ENCODE results near the gene MPPED1.

Gene MPPED1

DNA sequence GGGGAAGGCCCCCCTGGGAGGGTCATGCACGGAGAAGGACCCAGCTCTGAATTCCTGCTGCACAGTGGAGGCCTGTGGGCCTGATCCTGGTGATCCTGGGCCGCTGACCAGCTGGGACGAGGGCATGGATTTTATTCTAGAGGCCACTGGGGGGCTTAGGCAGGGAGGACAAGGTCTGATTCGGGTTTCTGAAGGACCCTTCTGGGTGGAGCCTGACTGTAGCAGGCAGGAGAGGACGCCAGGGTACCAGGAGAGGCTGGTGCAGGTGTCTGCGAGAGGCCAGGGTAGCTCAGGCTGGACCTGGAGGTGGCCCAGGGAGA, 31.3 kb downstream of the MPPED1 start:
- H3K27me3 ChIP-seq (ENCODE audit: insufficient read depth, low read length, poor library complexity, severe bottlenecking) = no peaks in the 10 kb centered on the region
- no peaks in the 10 kb centered on the region for H3K79me2 ChIP-seq (ENCODE audit: insufficient read depth, low read length)
- no peaks in the 10 kb centered on the region for H3K36me3 ChIP-seq (ENCODE audit: insufficient read depth, low read length)
- no peaks in the 10 kb centered on the region for H4K20me1 ChIP-seq (ENCODE audit: insufficient read depth, low read length, poor library complexity, severe bottlenecking)
- H3F3A ChIP-seq (ENCODE audit: low read depth) = no peaks in the 10 kb centered on the region
- no peak overlapping the region for H2AFZ ChIP-seq (ENCODE audit: low read length)
- no peaks in the 10 kb centered on the region for H3K4me1 ChIP-seq (ENCODE audit: insufficient read depth, low read length, poor library complexity, severe bottlenecking)
- no peak overlapping the region for H3K9ac ChIP-seq (ENCODE audit: low read depth, low read length, poor library complexity, severe bottlenecking)
- H3K9me3 ChIP-seq (ENCODE audit: insufficient read depth, low read depth, low read length) = no peaks in the 10 kb centered on the region
- TF ChIP-seq, protein P1, sequence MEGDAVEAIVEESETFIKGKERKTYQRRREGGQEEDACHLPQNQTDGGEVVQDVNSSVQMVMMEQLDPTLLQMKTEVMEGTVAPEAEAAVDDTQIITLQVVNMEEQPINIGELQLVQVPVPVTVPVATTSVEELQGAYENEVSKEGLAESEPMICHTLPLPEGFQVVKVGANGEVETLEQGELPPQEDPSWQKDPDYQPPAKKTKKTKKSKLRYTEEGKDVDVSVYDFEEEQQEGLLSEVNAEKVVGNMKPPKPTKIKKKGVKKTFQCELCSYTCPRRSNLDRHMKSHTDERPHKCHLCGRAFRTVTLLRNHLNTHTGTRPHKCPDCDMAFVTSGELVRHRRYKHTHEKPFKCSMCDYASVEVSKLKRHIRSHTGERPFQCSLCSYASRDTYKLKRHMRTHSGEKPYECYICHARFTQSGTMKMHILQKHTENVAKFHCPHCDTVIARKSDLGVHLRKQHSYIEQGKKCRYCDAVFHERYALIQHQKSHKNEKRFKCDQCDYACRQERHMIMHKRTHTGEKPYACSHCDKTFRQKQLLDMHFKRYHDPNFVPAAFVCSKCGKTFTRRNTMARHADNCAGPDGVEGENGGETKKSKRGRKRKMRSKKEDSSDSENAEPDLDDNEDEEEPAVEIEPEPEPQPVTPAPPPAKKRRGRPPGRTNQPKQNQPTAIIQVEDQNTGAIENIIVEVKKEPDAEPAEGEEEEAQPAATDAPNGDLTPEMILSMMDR (conservative IDR thresholded peaks at IDR 0.05; ENCODE audit: low read length) = no peak
- TF ChIP-seq EZH2phosphoT487 (IDR thresholded peaks at IDR 0.05; ENCODE audit: borderline replicate concordance) = no peak
- H3K9me2 ChIP-seq (replicated peaks; ENCODE audit: low read depth, low read length) = no peaks in the 10 kb centered on the region
- H3K4me2 ChIP-seq (ENCODE audit: low read depth, low read length, poor library complexity, severe bottlenecking) = no peak overlapping the region
- H3K4me3 ChIP-seq (ENCODE audit: low read length, poor library complexity, severe bottlenecking) = no peak overlapping the region

DNA sequence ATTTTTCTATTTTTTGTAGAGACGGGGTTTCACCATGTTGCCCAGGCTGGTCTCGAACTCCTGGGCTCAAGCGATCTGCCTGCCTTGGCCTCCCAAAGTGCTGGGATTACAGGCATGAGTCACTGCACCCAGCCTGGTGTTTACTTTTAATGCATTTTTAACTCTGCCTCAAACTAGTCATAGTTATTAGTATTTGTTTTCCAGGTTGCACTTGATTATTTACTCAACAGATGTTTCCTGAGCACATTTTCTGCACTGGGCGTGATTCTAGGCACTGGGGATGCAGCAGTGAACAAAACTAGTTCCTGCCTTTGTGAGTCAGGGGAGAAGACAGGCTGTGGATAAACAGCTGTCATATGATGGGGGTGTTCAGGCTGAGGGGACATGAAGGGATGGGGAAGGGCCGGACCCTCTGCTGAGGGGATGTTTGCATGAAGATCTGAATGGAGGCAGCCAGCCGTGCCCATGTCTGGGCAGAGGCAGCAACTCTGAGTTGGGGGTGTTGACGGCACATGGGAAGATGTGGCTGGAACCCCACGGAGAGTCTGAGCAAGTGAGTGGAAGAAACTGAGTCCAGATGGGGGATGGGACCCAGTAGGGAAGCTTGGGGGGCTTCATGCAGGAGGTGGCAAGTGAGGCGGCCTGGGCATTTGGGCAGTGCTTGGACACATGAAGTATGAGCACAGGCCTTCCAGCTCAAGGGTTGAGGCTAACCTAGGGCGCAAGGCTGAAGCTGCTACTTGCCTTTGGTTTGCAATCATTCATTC, 34.4 kb downstream of the MPPED1 start:
- no peak overlapping the region for H3K9ac ChIP-seq (ENCODE audit: low read depth, low read length, poor library complexity, severe bottlenecking)

DNA sequence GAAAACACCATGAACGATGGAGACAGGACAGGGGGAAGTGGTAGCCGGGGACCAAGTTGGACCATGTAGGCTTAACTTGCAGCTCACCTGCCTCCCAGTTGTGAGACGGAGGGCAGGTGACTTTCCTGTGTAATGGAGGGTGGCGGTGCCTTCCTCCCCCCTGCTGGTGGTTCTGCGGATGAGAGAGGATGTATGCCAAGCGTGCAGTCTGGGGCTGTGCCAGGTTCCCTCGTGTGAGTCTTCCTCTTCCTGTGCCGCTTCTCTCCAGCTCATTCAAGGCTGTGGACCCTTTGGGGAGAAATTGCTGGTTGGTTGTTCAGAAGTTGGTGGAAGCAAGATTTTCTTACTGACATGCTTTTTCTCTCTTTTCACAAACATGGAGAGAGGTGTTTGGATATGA, 35.1 kb downstream of the MPPED1 start:
- H3K4me2 ChIP-seq (ENCODE audit: low read depth, low read length, poor library complexity, severe bottlenecking) = no peak overlapping the region
- H3K9me3 ChIP-seq (ENCODE audit: insufficient read depth, low read depth, low read length) = no peaks in the 10 kb centered on the region
- no peak for TF ChIP-seq EZH2phosphoT487 (IDR thresholded peaks at IDR 0.05; ENCODE audit: borderline replicate concordance)
- TF ChIP-seq, protein P1 (conservative IDR thresholded peaks at IDR 0.05; ENCODE audit: low read length) = no peak
- no peaks in the 10 kb centered on the region for H3F3A ChIP-seq (ENCODE audit: low read depth)
- no peaks in the 10 kb centered on the region for H3K79me2 ChIP-seq (ENCODE audit: insufficient read depth, low read length)
- H4K20me1 ChIP-seq (ENCODE audit: insufficient read depth, low read length, poor library complexity, severe bottlenecking) = no peaks in the 10 kb centered on the region
- no peak overlapping the region for H3K9ac ChIP-seq (ENCODE audit: low read depth, low read length, poor library complexity, severe bottlenecking)
- no peaks in the 10 kb centered on the region for H3K9me2 ChIP-seq (replicated peaks; ENCODE audit: low read depth, low read length)
- no peaks in the 10 kb centered on the region for H3K36me3 ChIP-seq (ENCODE audit: insufficient read depth, low read length)
- H2AFZ ChIP-seq (ENCODE audit: low read length) = no peak overlapping the region
- no peaks in the 10 kb centered on the region for H3K4me1 ChIP-seq (ENCODE audit: insufficient read depth, low read length, poor library complexity, severe bottlenecking)
- no peak overlapping the region for H3K4me3 ChIP-seq (ENCODE audit: low read length, poor library complexity, severe bottlenecking)
- H3K27me3 ChIP-seq (ENCODE audit: insufficient read depth, low read length, poor library complexity, severe bottlenecking) = no peaks in the 10 kb centered on the region

More for the DNA sequence above, 34.4 kb downstream of the MPPED1 start:
- Histone ChIP-seq H3K9me3 (ENCODE audit: insufficient read depth, low read depth, low read length) (no peaks in the 10 kb centered on the region), H3K4me3 (ENCODE audit: low read length, poor library complexity, severe bottlenecking) (no peak overlapping the region), H3K9me2 (replicated peaks; ENCODE audit: low read depth, low read length) (no peaks in the 10 kb centered on the region), H3K27me3 (ENCODE audit: insufficient read depth, low read length, poor library complexity, severe bottlenecking) (no peaks in the 10 kb centered on the region), H3F3A (ENCODE audit: low read depth) (no peaks in the 10 kb centered on the region), H3K79me2 (ENCODE audit: insufficient read depth, low read length) (no peaks in the 10 kb centered on the region), H4K20me1 (ENCODE audit: insufficient read depth, low read length, poor library complexity, severe bottlenecking) (no peaks in the 10 kb centered on the region), H3K4me1 (ENCODE audit: insufficient read depth, low read length, poor library complexity, severe bottlenecking) (no peaks in the 10 kb centered on the region), H2AFZ (ENCODE audit: low read length) (no peak overlapping the region), H3K4me2 (ENCODE audit: low read depth, low read length, poor library complexity, severe bottlenecking) (no peak overlapping the region), H3K36me3 (ENCODE audit: insufficient read depth, low read length) (no peaks in the 10 kb centered on the region)
- TF ChIP-seq, protein P1 (conservative IDR thresholded peaks at IDR 0.05; ENCODE audit: low read length) = no peak
- TF ChIP-seq EZH2phosphoT487 (IDR thresholded peaks at IDR 0.05; ENCODE audit: borderline replicate concordance) = no peak

Measured in Loucy (cell line).